ENCODE results near the gene EPS8.
"Not testable (repeated sequence)": the region's sequence is repeated elsewhere in the genome, so short reads cannot be mapped to it uniquely, and the experiment has no call there.

Gene EPS8

DNA sequence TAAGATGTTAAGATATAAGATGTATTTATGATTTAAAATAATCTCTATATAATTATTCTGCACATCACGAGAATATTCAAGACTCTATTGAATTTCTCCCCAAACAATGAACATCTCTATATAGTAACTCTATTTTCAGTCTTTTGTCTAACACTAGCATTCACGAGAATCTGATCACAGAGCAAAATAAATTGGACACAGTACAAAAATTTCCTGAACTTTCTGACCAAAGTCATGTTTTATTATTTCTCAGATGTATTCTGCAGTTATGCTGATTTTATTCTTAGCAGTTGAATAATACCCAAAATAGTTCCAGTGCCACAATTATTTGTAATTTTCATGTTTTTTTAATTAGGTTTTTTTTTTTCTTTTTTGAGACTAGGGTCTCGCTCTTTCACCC lies 19.6 kb downstream of the EPS8 start:
- no peak for DNase-seq (ENCODE audit: low read depth)
- TF ChIP-seq, protein P1, sequence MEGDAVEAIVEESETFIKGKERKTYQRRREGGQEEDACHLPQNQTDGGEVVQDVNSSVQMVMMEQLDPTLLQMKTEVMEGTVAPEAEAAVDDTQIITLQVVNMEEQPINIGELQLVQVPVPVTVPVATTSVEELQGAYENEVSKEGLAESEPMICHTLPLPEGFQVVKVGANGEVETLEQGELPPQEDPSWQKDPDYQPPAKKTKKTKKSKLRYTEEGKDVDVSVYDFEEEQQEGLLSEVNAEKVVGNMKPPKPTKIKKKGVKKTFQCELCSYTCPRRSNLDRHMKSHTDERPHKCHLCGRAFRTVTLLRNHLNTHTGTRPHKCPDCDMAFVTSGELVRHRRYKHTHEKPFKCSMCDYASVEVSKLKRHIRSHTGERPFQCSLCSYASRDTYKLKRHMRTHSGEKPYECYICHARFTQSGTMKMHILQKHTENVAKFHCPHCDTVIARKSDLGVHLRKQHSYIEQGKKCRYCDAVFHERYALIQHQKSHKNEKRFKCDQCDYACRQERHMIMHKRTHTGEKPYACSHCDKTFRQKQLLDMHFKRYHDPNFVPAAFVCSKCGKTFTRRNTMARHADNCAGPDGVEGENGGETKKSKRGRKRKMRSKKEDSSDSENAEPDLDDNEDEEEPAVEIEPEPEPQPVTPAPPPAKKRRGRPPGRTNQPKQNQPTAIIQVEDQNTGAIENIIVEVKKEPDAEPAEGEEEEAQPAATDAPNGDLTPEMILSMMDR (IDR thresholded peaks at IDR 0.05; ENCODE audit: control insufficient read depth, insufficient read depth, low read depth, low read length, missing control alignments): no peak
- no peak overlapping the region for H3K4me3 ChIP-seq (ENCODE audit: control insufficient read depth, low read depth, low read length)

DNA sequence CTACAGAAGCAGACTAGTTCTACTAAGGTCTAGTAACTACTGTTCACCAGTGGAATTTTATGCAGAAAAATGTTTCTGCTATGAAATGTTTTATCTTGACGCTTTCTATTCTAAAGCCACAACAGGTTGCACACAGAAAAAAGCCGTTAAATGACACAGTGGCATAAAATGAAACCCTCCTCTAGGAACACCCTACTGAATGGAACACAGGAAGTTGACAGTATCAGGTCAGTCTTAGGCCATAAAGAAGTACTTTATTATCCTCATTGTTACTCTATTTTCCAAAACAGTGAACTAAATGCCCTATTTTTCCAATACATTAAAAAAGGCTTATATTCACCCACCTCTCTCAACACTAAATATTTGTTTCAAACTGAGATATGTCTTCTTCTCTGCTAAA lies 21.9 kb downstream of the EPS8 start:
- no peak overlapping the region for H3K4me3 ChIP-seq (ENCODE audit: control insufficient read depth, low read depth, low read length)
- TF ChIP-seq, protein P1 (IDR thresholded peaks at IDR 0.05; ENCODE audit: control insufficient read depth, insufficient read depth, low read depth, low read length, missing control alignments): no peak
- DNase-seq (ENCODE audit: low read depth): no peak

DNA sequence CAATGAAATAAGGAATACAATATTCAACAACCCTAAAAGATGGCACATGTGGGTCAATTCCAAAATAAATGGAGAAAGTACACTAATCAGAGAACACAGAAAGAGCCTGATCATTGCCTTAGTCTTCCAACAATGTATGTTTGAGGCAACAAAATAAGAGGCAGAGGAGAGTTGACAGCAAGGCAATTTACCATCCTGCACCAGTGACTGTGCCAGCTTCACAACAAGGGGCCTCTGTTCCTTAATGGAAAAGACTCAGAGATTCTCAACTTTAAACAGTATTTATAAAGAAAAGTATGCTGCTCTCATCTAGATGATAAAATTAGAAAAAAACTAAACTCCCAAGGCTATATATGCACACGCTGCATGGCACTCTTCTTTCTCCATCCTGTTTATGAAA lies 25.9 kb downstream of the EPS8 start:
- no peak overlapping the region for H3K4me3 ChIP-seq (ENCODE audit: control insufficient read depth, low read depth, low read length)
- TF ChIP-seq, protein P1 (IDR thresholded peaks at IDR 0.05; ENCODE audit: control insufficient read depth, insufficient read depth, low read depth, low read length, missing control alignments): no peak
- no peak for DNase-seq (ENCODE audit: low read depth)

DNA sequence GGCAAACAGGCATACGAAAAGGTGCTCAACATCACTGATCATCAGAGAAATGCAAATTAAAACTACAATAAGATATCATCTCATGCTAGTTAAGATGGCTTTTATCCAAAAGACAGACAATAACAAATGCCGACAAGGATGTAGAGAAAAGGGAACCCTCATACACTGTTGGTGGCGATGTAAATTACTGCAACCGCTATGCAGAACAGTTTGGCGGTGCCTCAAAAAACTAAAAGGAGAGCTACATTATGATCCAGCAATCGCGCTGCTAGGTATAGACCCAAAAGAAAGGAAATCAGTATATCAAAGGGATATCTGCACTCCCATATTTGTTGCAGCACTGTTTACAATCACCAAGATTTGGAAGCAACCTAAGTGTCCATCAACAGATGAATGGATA lies 27.0 kb downstream of the EPS8 start:
- not testable (repeated sequence) for DNase-seq (ENCODE audit: low read depth)

DNA sequence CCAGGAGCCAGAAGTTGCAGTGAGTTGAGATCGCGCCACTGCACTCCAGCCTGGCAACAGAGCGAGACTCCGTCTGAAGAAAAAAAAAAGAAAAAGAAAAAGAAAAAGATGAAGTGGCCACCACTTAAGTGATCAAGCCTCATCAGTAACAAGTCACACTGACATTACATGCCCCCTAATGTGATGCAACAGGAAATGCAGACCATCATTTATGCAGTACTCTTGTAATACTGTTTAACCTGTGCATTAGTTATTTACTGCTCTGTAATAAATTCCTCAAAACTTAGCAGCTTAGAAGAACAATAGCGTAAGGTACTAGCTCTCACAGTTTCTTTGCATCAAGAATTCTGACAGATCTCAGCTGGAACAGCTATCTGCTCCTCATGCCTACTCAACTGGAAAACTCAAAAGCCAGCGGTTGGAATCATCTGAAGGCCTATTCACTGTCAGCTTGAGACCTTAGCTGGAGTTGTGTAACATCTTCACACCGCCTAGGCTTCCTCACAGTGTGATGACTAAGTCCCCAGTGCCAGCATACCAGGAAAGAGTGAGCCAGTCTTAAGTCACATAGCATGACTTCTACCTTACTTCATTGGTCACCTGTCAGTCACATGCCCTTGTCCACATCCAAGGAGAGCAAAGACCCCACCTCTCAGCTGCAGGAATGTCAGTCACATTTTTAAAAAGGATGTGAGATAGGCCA lies 31.5 kb downstream of the EPS8 start:
- H3K4me3 ChIP-seq (ENCODE audit: control insufficient read depth, low read depth, low read length): no peak overlapping the region
- TF ChIP-seq, protein P1 (IDR thresholded peaks at IDR 0.05; ENCODE audit: control insufficient read depth, insufficient read depth, low read depth, low read length, missing control alignments): no peak
- DNase-seq (ENCODE audit: low read depth): peak; percentile 81

More for the DNA sequence above, 27.0 kb downstream of the EPS8 start:
- H3K4me3 ChIP-seq (ENCODE audit: control insufficient read depth, low read depth, low read length): not testable (repeated sequence)

DNA sequence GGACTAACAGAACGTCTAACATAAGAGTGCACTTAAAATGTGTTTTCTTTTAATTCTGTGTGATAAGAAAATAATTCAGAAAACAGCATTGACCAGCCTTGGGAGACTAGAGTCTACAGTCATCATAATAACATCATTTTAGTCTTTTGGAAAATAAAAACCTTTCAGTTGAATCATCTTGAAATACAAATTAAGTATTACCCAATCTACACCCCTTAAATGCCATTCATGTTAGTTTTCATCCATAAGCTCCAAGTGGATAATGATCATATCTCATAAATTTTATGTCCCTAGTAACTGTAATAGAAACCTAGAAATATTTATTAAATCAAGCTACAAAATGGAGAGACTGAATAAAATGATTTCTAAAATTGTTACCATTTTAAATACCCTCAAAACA lies 32.4 kb downstream of the EPS8 start:
- H3K4me3 ChIP-seq (ENCODE audit: control insufficient read depth, low read depth, low read length): no peak overlapping the region
- peak; percentile 61 for DNase-seq (ENCODE audit: low read depth)
- TF ChIP-seq, protein P1 (IDR thresholded peaks at IDR 0.05; ENCODE audit: control insufficient read depth, insufficient read depth, low read depth, low read length, missing control alignments): no peak

DNA sequence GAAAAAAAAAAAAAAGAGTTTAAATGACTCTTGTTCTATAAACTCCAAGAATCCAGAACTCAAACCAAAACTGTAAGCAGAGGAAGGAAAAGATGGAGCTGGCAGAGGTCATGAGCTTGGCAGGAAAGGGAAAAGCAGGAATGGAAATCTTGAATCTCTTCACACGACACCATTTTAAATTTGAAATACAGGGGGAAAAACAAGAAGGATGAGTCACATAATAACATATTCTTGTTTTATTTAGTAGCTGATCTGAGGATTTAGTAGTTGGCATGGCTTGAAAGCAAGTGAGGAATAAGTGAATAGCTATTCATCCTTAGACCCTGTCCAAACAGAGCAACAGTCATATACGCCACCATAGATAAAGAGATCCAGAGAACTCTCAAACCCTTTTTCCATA lies 35.0 kb downstream of the EPS8 start:
- TF ChIP-seq, protein P1 (IDR thresholded peaks at IDR 0.05; ENCODE audit: control insufficient read depth, insufficient read depth, low read depth, low read length, missing control alignments): no peak
- DNase-seq (ENCODE audit: low read depth): no peak
- H3K4me3 ChIP-seq (ENCODE audit: control insufficient read depth, low read depth, low read length): no peak overlapping the region
